Breast epithelium (tissue), 4 donors: ENCODE results near the gene ZC3H13. TPM values are rescaled to one million over a fixed set of nuclear protein-coding genes. Genes with fewer than 3 reads are reported as not detected.

Experiments used
- DNase-seq, 2 donors: peaks; one replicate each; pipeline ENCODE4 v3.0.0-alpha.2; 2019; ENCODE audit warnings: low spot score in 2 of 2
- H3K27ac ChIP-seq, 2 donors: fragments of 200-600 bp; sonication (generic) in 1 of 2; one replicate each; pipeline ENCODE4 v1.5.1; 2016 to 2019; ENCODE audit warnings: mild to moderate bottlenecking in 1 of 2
- H3K27me3 ChIP-seq, 2 donors: fragments of 200-600 bp; sonication (generic) in 1 of 2; one replicate each; pipeline versions ENCODE4 v1.5.1 to v1.6.0; 2017 to 2019; ENCODE audit warnings: control low read depth in 1 of 2, mild to moderate bottlenecking in 1 of 2
- H3K36me3 ChIP-seq: fragments of 200-600 bp; one replicate; pipeline ENCODE4 v1.5.1; 2019
- H3K4me1 ChIP-seq, 2 donors: fragments of 200-600 bp; sonication (generic); one replicate each; pipeline ENCODE4 v1.5.1; 2016 to 2019; ENCODE audit warnings: control low read depth in 1 of 2
- H3K4me3 ChIP-seq, 3 donors: fragments of 200-600 bp; sonication (generic); 1 replicate in 2 of 3; 2 replicates in 1 of 3; pipeline ENCODE4 v1.5.1; 2016 to 2019; ENCODE audit warnings: mild to moderate bottlenecking in 3 of 3, moderate library complexity in 2 of 3
- H3K9me3 ChIP-seq, 2 donors: fragments of 200-600 bp; sonication (generic) in 1 of 2; one replicate each; pipeline ENCODE4 v1.5.1; 2016 to 2019; ENCODE audit warnings: control low read depth in 1 of 2
- POLR2A ChIP-seq: fragments of 450-650 bp; IDR thresholded peaks from one replicate; pipeline ENCODE4 v1.6.1; 2016; ENCODE audit warnings: antibody characterized with exemption, mild to moderate bottlenecking, moderate library complexity
- POLR2AphosphoS5 ChIP-seq, 3 donors: sonication (generic); formaldehyde crosslinking; IDR thresholded peaks; one replicate each; pipeline ENCODE4 v1.6.1; 2017; ENCODE audit warnings: antibody characterized with exemption in 3 of 3
- intact Hi-C: fragments of 100-400 bp; cut with DNase I; formaldehyde crosslinking; loops from one replicate; pipeline ENCODE4 v1.15.1; 2023; ENCODE audit warnings: low total_unique reads
- total RNA-seq, 3 donors: library from RNA; depleted of rRNA; stranded (reverse); fragments of >200 nt; gene quantifications; one replicate each; pipeline ENCODE4 v1.1.0, GENCODE V29; 2016
- TF ChIP-seq, protein P1 (sequence below), 3 donors: fragments of 450-650 bp; IDR thresholded peaks; one replicate each; pipeline ENCODE4 v1.5.1; 2016 to 2017; ENCODE audit warnings: antibody characterized with exemption in 3 of 3, mild to moderate bottlenecking in 3 of 3, moderate library complexity in 3 of 3

Gene ZC3H13
- total RNA-seq, 3 donors from 2014 or later, result 31.0 to 40.6 (median 38.9) TPM

DNA sequence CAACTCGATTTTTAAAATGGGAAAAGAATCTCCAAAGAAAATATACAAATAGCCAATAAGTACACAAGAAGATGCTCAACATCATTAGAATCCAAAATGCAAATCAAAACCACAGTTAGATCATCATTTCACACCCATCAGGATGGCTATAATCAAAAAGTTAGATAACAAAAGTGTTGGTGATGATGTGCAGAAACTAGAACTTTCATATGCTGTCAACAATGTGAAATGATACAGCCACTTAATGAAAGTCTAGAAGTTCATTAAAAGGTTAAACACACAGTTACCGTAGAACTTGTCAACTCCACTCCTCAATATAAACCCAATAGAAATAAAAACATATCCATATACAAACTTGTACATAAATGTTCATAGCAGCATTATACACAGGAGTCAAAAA lies 11.8 kb downstream of the ZC3H13 start:
- no peaks in the 10 kb centered on the region for H3K4me1 ChIP-seq
- no peaks in the 10 kb centered on the region for H3K27me3 ChIP-seq
- no peak for TF ChIP-seq POLR2AphosphoS5 (IDR thresholded peaks at IDR 0.05)
- TF ChIP-seq POLR2A, result no peak
- TF ChIP-seq, protein P1, sequence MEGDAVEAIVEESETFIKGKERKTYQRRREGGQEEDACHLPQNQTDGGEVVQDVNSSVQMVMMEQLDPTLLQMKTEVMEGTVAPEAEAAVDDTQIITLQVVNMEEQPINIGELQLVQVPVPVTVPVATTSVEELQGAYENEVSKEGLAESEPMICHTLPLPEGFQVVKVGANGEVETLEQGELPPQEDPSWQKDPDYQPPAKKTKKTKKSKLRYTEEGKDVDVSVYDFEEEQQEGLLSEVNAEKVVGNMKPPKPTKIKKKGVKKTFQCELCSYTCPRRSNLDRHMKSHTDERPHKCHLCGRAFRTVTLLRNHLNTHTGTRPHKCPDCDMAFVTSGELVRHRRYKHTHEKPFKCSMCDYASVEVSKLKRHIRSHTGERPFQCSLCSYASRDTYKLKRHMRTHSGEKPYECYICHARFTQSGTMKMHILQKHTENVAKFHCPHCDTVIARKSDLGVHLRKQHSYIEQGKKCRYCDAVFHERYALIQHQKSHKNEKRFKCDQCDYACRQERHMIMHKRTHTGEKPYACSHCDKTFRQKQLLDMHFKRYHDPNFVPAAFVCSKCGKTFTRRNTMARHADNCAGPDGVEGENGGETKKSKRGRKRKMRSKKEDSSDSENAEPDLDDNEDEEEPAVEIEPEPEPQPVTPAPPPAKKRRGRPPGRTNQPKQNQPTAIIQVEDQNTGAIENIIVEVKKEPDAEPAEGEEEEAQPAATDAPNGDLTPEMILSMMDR (IDR thresholded peaks at IDR 0.05), result no peak
- no peaks in the 10 kb centered on the region for H3K9me3 ChIP-seq
- no peak overlapping the region for H3K27ac ChIP-seq
- no peaks in the 10 kb centered on the region for H3K36me3 ChIP-seq
- intact Hi-C loops, result loop anchor here (10.0 kb wide), 1 partner anchor 1336 kb away; no protein-coding TSS in a partner anchor
- DNase-seq, result no peak
- H3K4me3 ChIP-seq, result no peak overlapping the region

DNA sequence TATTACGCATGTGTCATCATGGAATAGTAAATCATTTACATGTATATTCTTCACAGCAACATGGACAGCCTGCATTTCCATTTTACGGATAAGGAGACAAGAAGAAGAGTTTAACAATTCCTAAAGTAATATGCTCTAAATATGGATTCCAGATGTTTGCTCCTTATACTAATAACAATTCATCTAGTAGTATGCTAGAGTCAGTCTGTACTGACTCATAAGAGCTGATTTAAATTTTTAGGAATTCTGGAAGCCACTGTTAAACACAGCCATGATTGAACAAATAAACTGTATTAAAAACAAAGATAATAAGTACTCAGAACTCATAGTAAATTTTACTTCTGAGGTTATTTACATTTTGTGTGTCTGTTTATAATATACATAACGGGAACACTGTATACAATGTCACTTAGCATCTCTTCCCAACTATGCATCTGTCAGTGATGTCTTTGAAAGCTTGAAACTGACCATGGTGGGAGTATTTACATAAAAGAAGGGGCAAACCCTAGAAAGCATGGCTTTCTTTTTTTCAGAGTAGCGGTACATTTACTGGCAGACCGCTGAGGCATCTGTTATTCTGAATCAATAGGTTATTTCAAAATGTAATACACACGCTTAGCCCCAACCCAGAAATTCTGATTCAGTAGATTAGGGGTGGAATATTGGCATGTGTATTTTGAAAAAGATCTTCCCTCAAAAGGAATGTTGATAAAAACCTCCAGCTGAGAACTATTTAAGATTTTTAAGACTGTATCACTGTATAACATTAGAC lies 12.9 kb downstream of the ZC3H13 start:
- DNase-seq, result no peak
- H3K9me3 ChIP-seq, result no peaks in the 10 kb centered on the region
- intact Hi-C loops, result loop anchor here (10.0 kb wide), 1 partner anchor 1335 kb away; no protein-coding TSS in a partner anchor
- no peak overlapping the region for H3K27ac ChIP-seq
- no peaks in the 10 kb centered on the region for H3K36me3 ChIP-seq
- no peaks in the 10 kb centered on the region for H3K4me1 ChIP-seq
- no peaks in the 10 kb centered on the region for H3K27me3 ChIP-seq
- no peak overlapping the region for H3K4me3 ChIP-seq
- TF ChIP-seq, protein P1 (IDR thresholded peaks at IDR 0.05), result no peak
- no peak for TF ChIP-seq POLR2AphosphoS5 (IDR thresholded peaks at IDR 0.05)
- no peak for TF ChIP-seq POLR2A

DNA sequence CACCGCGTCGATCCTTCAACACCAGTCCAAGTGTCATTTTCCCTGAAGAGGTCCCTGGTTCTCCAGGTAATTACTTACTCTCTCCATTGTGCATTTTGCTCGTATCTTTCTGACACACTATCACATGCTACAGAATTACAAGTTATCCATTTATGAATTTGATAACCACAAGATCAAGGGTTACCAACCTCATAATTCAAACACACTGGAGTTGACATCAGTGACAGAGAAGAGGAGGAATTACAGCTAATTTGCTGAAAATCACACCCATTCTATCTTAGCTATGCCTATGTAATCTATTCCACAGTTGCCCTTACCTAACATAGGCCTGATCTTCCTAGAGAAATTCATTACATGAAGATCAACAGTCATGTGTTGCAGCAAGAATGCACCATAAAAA lies 14.2 kb downstream of the ZC3H13 start:
- Histone ChIP-seq H3K4me3 (no peak overlapping the region), H3K27me3 (no peaks in the 10 kb centered on the region), H3K4me1 (no peaks in the 10 kb centered on the region), H3K9me3 (no peaks in the 10 kb centered on the region), H3K36me3 (no peaks in the 10 kb centered on the region), H3K27ac (no peak overlapping the region)
- DNase-seq, result no peak
- intact Hi-C loops, result no loop called here
- no peak for TF ChIP-seq POLR2A
- TF ChIP-seq POLR2AphosphoS5 (IDR thresholded peaks at IDR 0.05), result no peak
- TF ChIP-seq, protein P1 (IDR thresholded peaks at IDR 0.05), result no peak

DNA sequence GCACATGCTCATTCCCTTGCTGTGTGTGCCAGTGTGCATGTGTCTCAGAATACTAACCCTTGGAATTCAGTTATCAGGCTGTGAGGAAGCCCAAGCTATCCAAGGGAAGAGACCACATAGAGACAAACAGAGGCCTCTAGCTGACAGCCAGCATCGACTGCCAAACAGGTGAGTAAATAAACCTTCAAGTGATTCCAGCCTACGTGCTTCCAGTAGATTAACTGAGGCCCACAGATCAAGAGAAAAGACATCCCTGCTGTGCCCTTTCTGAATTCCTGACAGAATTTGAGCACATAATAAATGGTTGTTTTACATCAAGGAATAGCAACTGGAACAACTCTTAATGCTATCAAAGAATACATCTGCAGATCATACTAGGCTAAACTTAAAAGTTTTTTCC lies 17.5 kb downstream of the ZC3H13 start:
- Histone ChIP-seq H3K27ac (no peak overlapping the region), H3K36me3 (no peaks in the 10 kb centered on the region), H3K9me3 (peaks cover 0 to 9% of the 10 kb centered on the region in 2 donors), H3K27me3 (no peaks in the 10 kb centered on the region), H3K4me3 (no peak overlapping the region), H3K4me1 (no peaks in the 10 kb centered on the region)
- TF ChIP-seq POLR2A (no peak), POLR2AphosphoS5 (IDR thresholded peaks at IDR 0.05) (no peak)
- TF ChIP-seq, protein P1 (IDR thresholded peaks at IDR 0.05), result no peak
- no peak for DNase-seq
- intact Hi-C loops, result no loop called here

DNA sequence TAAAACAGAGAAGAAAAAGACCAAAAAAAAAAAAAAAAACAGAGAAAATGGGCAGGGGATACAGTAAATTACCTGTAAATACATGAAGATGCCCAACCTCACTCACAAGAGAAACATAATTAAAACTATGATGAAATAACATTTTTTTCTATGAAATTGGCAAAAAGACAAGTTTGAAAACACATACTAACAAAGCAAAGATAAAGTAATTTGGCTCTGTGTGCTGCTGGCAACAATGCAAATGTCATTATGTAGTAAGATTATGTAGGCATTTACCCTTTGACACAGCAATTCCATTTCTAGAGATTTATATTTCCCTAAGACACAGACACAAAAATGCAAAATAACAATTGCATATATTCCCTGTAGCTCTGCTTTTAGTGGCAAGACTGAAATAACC lies 20.2 kb downstream of the ZC3H13 start:
- Histone ChIP-seq H3K4me3 (no peak overlapping the region), H3K27me3 (no peaks in the 10 kb centered on the region), H3K4me1 (no peaks in the 10 kb centered on the region), H3K9me3 (peaks cover 0 to 11% of the 10 kb centered on the region in 2 donors), H3K27ac (no peak overlapping the region), H3K36me3 (no peaks in the 10 kb centered on the region)
- intact Hi-C loops, result no loop called here
- TF ChIP-seq, protein P1 (IDR thresholded peaks at IDR 0.05), result no peak
- TF ChIP-seq POLR2AphosphoS5 (IDR thresholded peaks at IDR 0.05), result no peak
- TF ChIP-seq POLR2A, result no peak
- DNase-seq, result no peak
